HG03565 (cell line): ENCODE measurements around the gene ZNF547.
A peak's percentile ranks its signal among the peaks of the same experiment; 100 is the strongest.

ENCODE experiments used
- ATAC-seq: cut with Tn5 transposase; IDR thresholded peaks from one replicate; pipeline ENCODE4 v1.9.1; 2021; ENCODE audit warnings: mild to moderate bottlenecking, moderate library complexity; ENCODE audit not compliant: unreplicated experiment

Gene ZNF547

GRCh38 chr19:57362997-57363687, at the start of gene ZNF547, which contains the start of gene TRAPPC2B:
ZNF547 (plus strand) TSS chr19:57363551; CDS start chr19:57368556, 5,005 bp downstream.
TRAPPC2B (plus strand) TSS chr19:57363551; CDS start chr19:57364834, 1,283 bp downstream.
- peak; percentile 88 for ATAC-seq

DNA sequence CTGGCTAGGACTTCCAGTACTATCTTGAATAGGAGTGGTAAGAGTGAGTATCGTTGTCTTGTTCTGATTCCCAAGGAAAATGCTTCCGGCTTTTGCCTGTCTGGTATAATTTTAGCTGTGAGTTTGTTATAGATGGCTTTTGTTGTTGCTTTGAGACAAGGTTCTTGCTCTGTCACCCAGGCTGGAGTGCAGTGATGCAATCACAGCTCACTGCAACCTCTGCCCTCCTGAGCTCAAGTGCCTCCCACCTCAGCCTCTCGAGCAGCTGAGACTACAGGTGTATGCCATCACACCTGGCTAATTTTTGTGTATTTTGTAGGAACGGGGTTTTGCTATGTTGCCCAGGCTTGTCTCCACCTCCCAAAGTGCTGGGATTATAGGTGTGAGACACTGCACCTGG, 49.2 kb upstream of the ZNF547 start:
- ATAC-seq, result no peak

- ATAC-seq, result no peak
Observed at GRCh38 chr19:57317503-57317902, 45.8 kb upstream of the ZNF547 start.

DNA sequence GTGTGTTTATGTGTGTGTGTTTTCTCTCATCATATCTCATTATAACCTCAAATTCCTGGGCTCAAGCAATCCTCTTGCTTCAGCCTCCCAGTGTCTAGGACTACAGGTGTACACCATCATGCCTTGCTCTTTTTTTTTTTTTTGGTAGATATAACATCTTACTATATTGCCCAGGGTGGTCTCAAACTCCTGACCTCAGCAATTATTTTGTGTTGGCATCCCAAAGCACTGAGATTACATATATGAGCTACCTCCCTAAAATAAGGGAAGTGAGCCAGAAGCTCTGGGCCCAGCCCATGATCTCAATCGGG, 43.5 kb upstream of the ZNF547 start:
- no peak for ATAC-seq

DNA sequence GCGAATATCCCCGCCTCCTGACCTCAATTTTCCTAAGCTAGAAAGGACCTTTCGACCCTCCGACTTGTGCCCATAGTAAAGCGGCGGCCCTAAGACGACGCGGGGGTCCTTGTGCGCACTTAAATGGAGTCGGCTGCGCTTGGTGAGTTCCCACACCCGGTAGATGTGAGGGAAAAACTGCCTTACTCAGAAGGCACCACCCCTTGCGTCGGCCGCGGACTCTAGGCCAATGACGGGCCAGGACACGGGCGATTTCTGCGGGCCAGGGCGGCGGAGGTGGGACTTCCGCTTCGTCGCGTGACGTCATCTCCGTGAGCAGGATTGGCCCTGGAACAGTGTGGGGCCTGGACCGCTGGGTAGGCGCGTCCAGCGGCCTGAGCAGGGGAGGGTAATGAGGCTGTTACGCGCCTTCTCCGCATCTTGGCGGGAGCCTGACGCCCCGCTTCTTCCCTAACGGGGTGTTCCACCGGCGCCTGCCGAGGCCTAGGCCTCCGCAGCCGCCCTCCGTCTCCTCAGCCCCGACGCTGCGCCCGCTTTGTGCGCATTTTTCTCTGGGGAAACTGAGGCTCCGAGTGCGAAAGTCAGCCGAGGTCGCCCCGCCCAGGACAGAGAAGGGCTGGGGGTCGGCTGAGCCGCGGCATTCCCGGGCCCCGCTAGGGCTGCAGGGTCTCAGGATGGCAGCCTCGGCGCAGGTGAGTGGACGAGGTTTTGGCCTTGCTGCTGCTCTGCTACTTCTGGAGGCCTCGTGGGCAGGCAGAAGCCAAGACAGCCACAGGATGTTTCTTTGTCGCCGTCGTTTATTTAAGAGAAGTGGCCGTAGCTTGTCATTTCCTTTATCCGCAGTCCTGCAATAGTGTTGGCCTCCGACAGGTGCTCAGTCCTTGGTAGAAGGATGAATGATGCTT, 42.9 kb upstream of the ZNF547 start, which contains the start of gene ZNF543:
Gene ZNF543 (plus strand): TSS at position 293 of the 905 bp plus-strand sequence. CDS start 382 bp downstream, at position 675.
- ATAC-seq, result peak; percentile 91

- ATAC-seq, result no peak
Observed at GRCh38 chr19:57321116-57321515, 42.2 kb upstream of the ZNF547 start.

- no peak for ATAC-seq
Observed at GRCh38 chr19:57321751-57322150, 41.6 kb upstream of the ZNF547 start.

DNA sequence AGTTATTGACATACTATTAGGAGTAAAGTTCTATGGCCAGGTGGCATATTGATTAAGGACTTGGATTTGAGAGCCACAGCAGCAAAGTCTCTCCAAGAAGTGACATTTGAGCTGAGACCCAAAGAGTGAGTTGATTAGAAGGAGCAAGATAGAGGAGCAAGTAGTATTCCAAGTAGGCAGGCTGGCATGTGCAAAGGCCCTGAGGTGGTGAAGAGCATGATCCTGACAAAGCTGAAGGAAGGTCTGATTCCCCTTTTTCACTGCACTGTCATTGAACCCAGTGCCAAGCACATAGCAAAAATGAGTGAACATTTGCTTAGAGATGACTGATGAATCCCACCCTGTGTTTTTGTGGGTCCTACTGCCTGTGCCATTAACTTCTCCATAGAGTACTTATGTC, 38.4 kb upstream of the ZNF547 start:
- ATAC-seq, result no peak

DNA sequence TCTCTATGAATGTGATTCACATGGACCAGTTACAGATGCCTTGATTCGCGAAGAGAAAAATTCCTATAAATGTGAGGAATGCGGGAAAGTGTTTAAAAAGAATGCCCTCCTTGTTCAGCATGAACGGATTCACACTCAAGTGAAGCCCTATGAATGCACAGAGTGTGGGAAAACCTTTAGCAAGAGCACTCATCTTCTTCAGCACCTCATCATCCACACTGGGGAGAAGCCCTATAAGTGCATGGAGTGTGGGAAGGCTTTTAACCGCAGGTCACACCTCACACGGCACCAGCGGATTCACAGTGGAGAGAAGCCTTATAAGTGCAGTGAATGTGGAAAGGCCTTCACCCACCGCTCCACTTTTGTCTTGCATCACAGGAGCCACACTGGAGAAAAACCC, 35.4 kb upstream of the ZNF547 start:
- no peak for ATAC-seq

GRCh38 chr19:57334191-57334590, 29.2 kb upstream of the ZNF547 start:
- ATAC-seq, result no peak

DNA sequence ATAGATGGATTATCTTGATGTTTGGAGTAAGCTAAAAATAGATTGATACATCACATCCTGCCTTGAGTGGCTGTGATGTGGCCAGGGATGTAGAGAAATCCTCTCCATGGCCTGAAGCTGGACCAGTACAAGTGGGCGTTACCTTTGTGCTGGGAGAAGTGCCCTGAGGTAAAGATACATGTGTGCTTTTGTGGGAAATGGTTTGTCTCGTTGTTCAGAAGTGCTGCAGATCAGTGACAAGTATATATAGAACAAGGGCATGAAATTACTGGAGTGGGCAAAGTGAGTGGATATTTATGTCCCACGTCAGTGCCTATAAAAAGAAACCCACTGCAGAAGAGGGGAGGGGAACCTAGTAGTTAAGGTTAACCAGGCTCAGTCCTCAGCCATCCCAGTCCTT, 24.5 kb upstream of the ZNF547 start:
- no peak for ATAC-seq

DNA sequence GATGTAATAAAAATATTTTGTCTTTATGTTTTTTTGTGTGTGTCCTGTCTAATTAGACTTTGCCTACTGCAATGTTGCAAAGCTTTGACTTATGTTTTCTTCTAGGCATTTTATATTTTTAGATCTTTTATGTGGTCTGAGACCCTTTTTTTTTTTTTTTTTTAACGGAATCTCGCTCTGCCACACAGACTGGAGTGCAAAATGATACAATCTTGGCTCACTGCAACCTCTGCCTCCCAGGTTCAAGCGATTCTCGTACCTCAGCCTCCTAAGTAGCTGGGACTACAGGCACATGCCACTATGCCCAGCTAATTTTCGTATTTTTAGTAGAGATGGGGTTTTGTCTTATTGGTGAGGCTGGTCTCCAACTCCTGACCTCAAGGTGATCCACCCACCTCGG, 20.8 kb upstream of the ZNF547 start:
- no peak for ATAC-seq

GRCh38 chr19:57348136-57348535, 15.2 kb upstream of the ZNF547 start:
- ATAC-seq, result no peak

DNA sequence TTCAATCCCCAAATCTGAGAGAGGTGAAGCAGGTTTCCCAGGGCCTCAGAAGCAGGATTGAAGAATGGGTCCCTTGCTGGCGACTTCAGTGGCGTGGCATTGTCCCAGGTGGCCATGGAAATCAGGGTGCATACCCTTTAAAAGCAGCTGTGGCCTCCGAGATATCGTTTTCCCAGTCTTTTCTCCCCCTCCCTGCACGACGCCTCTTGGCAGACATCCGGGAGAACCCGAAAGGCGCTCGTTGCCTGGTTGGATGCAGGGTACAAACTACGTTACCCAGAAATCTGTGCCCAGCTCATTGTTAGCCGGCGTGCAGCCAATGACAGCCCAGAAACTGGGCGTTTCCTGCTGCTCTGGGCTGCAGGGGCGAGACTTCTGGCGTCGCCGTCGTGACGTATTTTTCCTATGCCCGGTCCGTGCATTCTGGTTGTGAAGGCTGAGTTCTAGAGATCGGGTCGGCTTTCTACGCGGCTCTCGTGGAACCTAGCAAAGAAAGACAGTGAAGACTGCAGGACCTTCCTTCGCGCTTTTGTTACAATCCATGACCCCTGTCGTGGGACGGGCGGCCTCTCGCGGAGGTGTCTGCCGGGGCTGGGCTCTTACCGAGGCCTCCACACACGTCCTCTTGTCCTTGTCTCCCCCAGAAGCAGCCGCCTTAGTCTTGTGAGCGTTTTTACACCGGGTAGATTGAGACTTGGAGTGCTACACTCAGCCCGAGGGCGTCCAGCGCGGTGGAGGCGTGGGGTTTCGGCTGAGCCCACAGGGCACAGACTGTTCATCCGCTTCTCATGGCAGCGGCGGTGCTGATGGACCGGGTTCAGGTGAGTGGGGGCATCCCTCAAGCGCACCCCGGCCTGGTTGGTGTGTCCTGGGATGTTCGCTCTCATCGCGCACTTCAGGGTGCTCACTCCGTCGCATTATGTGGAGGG, 12.2 kb upstream of the ZNF547 start, which contains the start of gene ZNF304:
Gene ZNF304 (plus strand): TSS at position 395 of the 929 bp plus-strand sequence. CDS start 394 bp downstream, at position 789.
- peak; percentile 96 for ATAC-seq

GRCh38 chr19:57351867-57352266, 11.5 kb upstream of the ZNF547 start:
- ATAC-seq, result no peak

GRCh38 chr19:57355916-57356315, 7.4 kb upstream of the ZNF547 start:
- no peak for ATAC-seq

GRCh38 chr19:57357406-57357805, 5.9 kb upstream of the ZNF547 start:
- no peak for ATAC-seq

DNA sequence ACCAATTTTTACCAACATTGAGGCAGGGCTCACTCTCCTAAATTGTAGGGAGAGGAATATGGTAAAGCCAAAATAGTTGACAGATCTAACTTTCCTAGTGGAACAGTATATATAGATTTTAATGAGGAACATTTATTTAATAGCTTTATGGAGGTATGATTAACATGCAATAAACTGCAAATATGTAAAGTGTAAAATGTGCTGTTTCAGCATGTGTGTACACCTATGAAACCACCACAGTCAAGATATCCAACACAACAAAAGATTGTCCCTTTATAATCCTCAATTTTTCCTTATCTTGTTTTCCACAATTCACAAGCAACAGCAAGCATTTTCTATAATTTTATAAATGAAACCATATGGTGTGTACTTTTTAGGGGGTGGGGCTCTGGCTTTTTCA, 4.1 kb upstream of the ZNF547 start:
- no peak for ATAC-seq

DNA sequence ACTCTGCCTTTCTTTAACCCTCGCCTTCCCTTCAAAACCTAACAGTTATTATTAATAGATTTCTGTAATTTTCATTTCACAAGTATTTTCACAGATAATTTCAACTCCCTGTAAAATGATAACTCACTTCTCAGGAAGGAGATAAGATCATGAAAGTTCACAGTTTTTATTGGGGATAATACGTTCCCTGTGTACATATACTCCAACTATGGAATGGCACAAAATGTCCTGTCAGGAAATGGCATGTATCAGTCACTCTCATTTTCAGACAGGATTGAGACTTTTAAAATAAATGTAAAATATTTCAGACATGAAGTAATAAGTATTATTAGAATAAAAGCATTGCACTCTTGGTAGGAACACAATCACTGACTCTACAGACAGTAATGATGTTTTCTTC, 932 bp upstream of the ZNF547 start:
- no peak for ATAC-seq

DNA sequence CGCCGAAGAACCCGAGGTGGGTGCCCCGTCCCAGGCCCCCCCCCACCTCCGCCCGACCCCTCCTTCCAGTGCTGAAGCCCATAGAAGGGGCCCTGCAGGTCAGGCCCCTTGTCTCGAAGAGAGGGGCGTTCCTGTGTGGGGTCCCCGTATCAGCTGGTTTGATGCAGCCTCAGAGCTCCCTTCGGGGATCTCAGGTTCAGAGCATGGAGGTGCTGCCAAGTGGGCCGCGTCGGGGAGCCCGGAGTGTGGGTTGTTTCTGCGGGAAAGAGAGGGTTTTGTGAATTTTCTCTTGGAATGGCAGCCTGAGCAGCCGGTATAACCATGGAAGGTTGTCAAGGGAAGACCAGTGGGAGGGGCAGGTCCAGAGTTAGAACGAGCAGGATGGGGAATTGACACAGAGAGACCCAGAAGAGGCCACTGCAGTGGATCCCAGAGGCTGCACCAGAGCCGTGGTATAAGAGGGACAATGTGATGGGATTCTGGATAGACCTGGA, 384 bp downstream of the ZNF547 start:
- ATAC-seq, result no peak

DNA sequence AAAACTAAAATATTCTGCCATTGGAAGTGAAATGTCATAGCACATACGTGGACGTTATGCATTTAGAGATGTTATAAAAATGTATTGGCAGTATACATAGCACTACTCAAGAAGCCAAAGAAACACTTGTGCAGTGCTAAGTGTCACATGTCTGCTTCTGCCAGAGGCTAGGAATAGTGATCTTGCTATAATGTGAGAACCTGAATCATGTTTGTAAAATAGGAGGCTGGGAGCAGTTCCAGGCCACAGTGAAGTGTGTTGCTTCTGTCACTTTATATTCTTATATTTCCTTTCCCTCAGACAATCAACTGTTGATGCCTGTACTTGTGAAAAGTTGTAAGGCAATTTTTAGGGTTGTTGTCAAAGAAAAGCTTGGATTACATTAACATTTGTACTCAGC, 3.4 kb downstream of the ZNF547 start:
- ATAC-seq, result no peak
